Stomach (tissue), 4 donors: ENCODE measurements around the gene GAS6.

Experiments used
- EP300 ChIP-seq: sonication (generic); formaldehyde crosslinking; IDR thresholded peaks from one replicate; pipeline ENCODE4 v1.6.1; 2017; ENCODE audit warnings: antibody characterized with exemption
- POLR2A ChIP-seq, 4 donors: fragments of 450-650 bp; IDR thresholded peaks; one replicate each; pipeline ENCODE4 v1.6.1; 2016; ENCODE audit warnings: antibody characterized with exemption in 4 of 4, control low read depth in 2 of 4, mild to moderate bottlenecking in 1 of 4, moderate library complexity in 1 of 4
- TF ChIP-seq, protein P1 (sequence below), 7 experiments: fragments of 450-650 bp in 4 of 7; fragments of 200-600 bp in 3 of 7; sonication (generic) in 3 of 7; IDR thresholded peaks; one replicate each; pipeline ENCODE4 v1.5.1; 2016 to 2019; ENCODE audit warnings: antibody characterized with exemption in 7 of 7, control low read depth in 2 of 7, mild to moderate bottlenecking in 1 of 7

DNA sequence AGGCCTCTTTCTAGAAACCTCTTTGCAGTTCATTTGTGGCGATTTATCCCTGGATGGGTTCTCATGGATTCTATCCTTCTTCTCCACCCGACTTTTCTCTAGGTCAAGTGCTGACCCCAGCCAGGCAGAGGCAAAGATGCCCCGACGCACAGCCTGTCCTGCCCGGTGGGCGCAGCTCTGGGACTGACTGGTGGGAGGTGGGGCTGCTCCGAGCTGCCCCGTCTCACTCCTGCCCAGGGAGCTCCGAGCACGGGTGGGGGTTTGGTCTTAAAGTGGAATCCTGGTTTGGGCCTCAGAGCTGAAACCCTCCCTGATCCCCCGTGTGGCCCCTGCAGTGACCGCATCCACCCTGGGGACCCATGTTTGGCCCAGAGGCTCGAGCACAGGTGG lies 44.5 kb downstream of the GAS6 start:
- TF ChIP-seq POLR2A (IDR thresholded peaks at IDR 0.05), result no peak
- TF ChIP-seq, protein P1, sequence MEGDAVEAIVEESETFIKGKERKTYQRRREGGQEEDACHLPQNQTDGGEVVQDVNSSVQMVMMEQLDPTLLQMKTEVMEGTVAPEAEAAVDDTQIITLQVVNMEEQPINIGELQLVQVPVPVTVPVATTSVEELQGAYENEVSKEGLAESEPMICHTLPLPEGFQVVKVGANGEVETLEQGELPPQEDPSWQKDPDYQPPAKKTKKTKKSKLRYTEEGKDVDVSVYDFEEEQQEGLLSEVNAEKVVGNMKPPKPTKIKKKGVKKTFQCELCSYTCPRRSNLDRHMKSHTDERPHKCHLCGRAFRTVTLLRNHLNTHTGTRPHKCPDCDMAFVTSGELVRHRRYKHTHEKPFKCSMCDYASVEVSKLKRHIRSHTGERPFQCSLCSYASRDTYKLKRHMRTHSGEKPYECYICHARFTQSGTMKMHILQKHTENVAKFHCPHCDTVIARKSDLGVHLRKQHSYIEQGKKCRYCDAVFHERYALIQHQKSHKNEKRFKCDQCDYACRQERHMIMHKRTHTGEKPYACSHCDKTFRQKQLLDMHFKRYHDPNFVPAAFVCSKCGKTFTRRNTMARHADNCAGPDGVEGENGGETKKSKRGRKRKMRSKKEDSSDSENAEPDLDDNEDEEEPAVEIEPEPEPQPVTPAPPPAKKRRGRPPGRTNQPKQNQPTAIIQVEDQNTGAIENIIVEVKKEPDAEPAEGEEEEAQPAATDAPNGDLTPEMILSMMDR (IDR thresholded peaks at IDR 0.05), result no peak
- no peak for TF ChIP-seq EP300
